ENCODE results near the gene COPG1.
A peak's percentile ranks its signal among the peaks of the same experiment; 100 is the strongest.
"Not testable (repeated sequence)": the region's sequence is repeated elsewhere in the genome, so short reads cannot be mapped to it uniquely, and the experiment has no call there.

Gene COPG1

DNA sequence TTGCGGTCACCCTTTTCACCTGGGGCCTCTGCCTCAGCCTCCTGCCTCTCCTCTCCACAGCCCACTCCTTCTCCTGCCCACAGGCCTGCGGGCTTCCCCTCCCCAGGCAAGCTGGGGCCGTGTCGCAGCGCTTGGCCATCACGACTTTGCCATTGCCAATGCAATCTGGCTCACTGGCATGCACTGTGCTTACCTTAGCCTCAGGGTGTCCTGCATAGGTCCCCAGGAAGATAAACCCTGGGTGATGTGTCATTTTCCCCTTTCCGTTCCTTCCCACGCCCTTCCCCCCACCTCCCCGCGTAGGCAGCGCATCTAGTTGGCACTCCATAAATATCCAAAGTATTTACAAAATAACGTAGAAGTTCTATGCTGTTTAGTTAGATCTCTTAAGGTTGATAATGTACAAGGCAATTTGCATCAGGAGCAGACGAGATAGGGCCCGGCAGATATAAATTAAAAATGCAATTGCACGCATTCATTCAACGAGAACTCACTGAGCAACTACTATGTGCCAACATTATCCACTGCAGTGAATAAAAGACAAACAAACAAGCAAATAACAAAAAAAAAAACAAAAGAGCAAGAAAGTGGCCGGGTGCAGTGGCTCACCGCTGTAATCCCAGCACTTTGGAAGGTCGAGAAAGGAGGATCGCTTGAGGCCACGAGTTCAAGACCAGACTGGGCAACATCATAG lies 973 bp upstream of the COPG1 start:
- DNase-seq (ENCODE audit: low spot score in 2 of 2) (no peak), ATAC-seq (replicated peaks; ENCODE audit: extremely low read depth, poor library complexity, severe bottlenecking) (no peak)
- no peaks in the 10 kb centered on the region for H3K27me3 Mint-ChIP-seq
- H3K4me1 Mint-ChIP-seq, result peaks cover 44% of the 10 kb centered on the region
- peaks cover 35% of the 10 kb centered on the region for H3K36me3 Mint-ChIP-seq (ENCODE audit: insufficient read depth)
- no peaks in the 10 kb centered on the region for H3K9me3 Mint-ChIP-seq
- H3K27ac Mint-ChIP-seq (ENCODE audit: low read depth), result peak overlapping the region; percentile 95
- H3K4me3 Mint-ChIP-seq, result peak overlapping the region; percentile 97

- Mint-ChIP-seq H3K4me3 (no peak overlapping the region), H3K36me3 (ENCODE audit: insufficient read depth) (peaks cover 72% of the 10 kb centered on the region), H3K27me3 (no peaks in the 10 kb centered on the region), H3K27ac (ENCODE audit: low read depth) (no peak overlapping the region), H3K9me3 (no peaks in the 10 kb centered on the region), H3K4me1 (peaks cover 46% of the 10 kb centered on the region)
- DNase-seq (ENCODE audit: low spot score in 2 of 2) (no peak), ATAC-seq (replicated peaks; ENCODE audit: extremely low read depth, poor library complexity, severe bottlenecking) (no peak)
These were observed 3.3 kb downstream of the COPG1 start for GRCh38 chr3:129252748-129253147.

DNA sequence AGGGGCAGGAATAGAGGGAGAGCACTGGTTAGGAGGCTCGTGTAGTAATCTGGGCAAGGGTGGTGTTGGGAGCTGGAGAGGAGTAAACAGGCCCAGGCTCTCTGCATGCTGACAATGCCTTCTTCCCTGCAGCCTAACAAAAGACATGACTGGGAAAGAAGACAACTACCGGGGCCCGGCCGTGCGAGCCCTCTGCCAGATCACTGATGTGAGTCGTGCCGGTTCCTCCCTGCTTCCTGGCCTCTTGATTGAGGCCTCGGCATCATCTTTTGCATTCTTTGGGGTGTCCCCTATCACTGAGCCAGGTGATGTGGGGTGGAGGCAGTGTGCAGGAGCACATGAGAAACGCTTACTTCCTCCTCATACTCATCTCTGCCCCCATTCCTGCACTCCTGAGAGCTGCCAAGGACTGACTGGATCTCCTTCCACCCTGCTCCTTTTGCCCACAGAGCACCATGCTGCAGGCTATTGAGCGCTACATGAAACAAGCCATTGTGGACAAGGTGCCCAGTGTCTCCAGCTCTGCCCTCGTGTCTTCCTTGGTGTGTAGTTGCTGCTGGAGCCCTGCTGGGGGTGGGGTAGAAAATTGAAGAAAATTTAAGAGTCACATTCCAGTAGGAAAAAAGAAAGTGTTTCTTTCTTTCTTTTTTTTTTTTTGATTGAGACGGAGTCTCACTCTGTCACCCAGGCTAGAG lies 5.3 kb downstream of the COPG1 start:
- no peaks in the 10 kb centered on the region for H3K27me3 Mint-ChIP-seq
- ATAC-seq (replicated peaks; ENCODE audit: extremely low read depth, poor library complexity, severe bottlenecking) (no peak), DNase-seq (ENCODE audit: low spot score in 2 of 2) (no peak)
- H3K4me1 Mint-ChIP-seq, result peaks cover 30% of the 10 kb centered on the region
- H3K27ac Mint-ChIP-seq (ENCODE audit: low read depth), result no peak overlapping the region
- no peaks in the 10 kb centered on the region for H3K9me3 Mint-ChIP-seq
- no peak overlapping the region for H3K4me3 Mint-ChIP-seq
- peaks cover 74% of the 10 kb centered on the region for H3K36me3 Mint-ChIP-seq (ENCODE audit: insufficient read depth)

- no peak for DNase-seq (ENCODE audit: low spot score in 2 of 2)
- no peak overlapping the region for H3K27ac Mint-ChIP-seq (ENCODE audit: low read depth)
- H3K36me3 Mint-ChIP-seq (ENCODE audit: insufficient read depth), result peaks cover 81% of the 10 kb centered on the region
- H3K4me3 Mint-ChIP-seq, result no peak overlapping the region
- H3K9me3 Mint-ChIP-seq, result no peaks in the 10 kb centered on the region
- peaks cover 18% of the 10 kb centered on the region for H3K4me1 Mint-ChIP-seq
- H3K27me3 Mint-ChIP-seq, result no peaks in the 10 kb centered on the region
- ATAC-seq (replicated peaks; ENCODE audit: extremely low read depth, poor library complexity, severe bottlenecking), result no peak
These were observed 6.9 kb downstream of the COPG1 start for GRCh38 chr3:129256270-129256669.

GRCh38 chr3:129257609-129258008 lies 8.2 kb downstream of the COPG1 start:
- no peak overlapping the region for H3K4me3 Mint-ChIP-seq
- no peaks in the 10 kb centered on the region for H3K27me3 Mint-ChIP-seq
- ATAC-seq (replicated peaks; ENCODE audit: extremely low read depth, poor library complexity, severe bottlenecking) (no peak), DNase-seq (ENCODE audit: low spot score in 2 of 2) (no peak)
- no peaks in the 10 kb centered on the region for H3K9me3 Mint-ChIP-seq
- peaks cover 15% of the 10 kb centered on the region for H3K4me1 Mint-ChIP-seq
- H3K36me3 Mint-ChIP-seq (ENCODE audit: insufficient read depth), result peaks cover 81% of the 10 kb centered on the region
- H3K27ac Mint-ChIP-seq (ENCODE audit: low read depth), result peak overlapping the region; percentile 55

GRCh38 chr3:129259612-129260477 lies 10.4 kb downstream of the COPG1 start:
- no peak overlapping the region for H3K27ac Mint-ChIP-seq (ENCODE audit: low read depth)
- no peaks in the 10 kb centered on the region for H3K9me3 Mint-ChIP-seq
- peaks cover 86% of the 10 kb centered on the region for H3K36me3 Mint-ChIP-seq (ENCODE audit: insufficient read depth)
- peaks cover 19% of the 10 kb centered on the region for H3K4me1 Mint-ChIP-seq
- ATAC-seq (replicated peaks; ENCODE audit: extremely low read depth, poor library complexity, severe bottlenecking) (no peak), DNase-seq (ENCODE audit: low spot score in 2 of 2) (no peak)
- H3K4me3 Mint-ChIP-seq, result no peak overlapping the region
- no peaks in the 10 kb centered on the region for H3K27me3 Mint-ChIP-seq

DNA sequence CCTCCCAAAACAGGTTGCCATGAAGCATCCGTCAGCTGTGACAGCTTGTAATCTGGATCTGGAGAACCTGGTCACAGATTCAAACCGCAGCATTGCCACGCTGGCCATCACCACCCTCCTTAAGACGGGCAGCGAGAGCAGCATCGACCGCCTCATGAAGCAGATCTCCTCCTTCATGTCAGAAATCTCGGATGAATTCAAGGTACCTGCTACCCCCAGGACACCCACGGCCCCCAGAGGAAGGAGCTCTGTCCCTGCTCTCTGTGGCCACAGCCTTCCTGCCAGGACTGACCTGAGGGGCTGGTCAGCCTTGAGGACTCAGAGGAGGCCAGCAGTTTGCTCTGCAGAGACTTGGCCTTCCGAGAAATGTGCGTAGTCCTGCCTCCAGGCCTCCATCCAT lies 11.2 kb downstream of the COPG1 start:
- Mint-ChIP-seq H3K36me3 (ENCODE audit: insufficient read depth) (peaks cover 84% of the 10 kb centered on the region), H3K4me1 (peaks cover 19% of the 10 kb centered on the region), H3K4me3 (no peak overlapping the region), H3K27me3 (no peaks in the 10 kb centered on the region), H3K9me3 (no peaks in the 10 kb centered on the region), H3K27ac (ENCODE audit: low read depth) (no peak overlapping the region)
- DNase-seq (ENCODE audit: low spot score in 2 of 2) (no peak), ATAC-seq (replicated peaks; ENCODE audit: extremely low read depth, poor library complexity, severe bottlenecking) (no peak)

DNA sequence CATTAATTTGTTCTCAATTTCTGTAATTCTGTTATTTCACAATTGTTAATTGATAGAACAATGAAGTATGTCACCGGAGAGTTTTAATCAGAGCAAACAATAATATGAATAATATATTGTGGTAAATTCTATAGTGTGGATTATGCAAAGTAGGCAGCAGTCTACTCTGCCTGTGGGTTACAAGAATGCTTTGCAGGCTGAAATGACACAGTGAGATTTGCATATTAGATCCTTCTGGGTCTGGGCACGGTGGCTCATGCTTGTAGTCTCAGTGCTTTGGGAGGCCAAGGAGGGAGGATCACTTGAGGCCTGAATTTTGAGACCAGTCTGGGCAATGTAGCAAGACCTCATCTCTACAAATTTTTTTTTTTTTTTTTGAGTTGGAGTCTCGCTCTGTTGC lies 12.5 kb downstream of the COPG1 start:
- peaks cover 83% of the 10 kb centered on the region for H3K36me3 Mint-ChIP-seq (ENCODE audit: insufficient read depth)

GRCh38 chr3:129263161-129263910 lies 13.9 kb downstream of the COPG1 start:
- no peak for ATAC-seq (replicated peaks; ENCODE audit: extremely low read depth, poor library complexity, severe bottlenecking)
- peaks cover 19% of the 10 kb centered on the region for H3K4me1 Mint-ChIP-seq
- no peaks in the 10 kb centered on the region for H3K27me3 Mint-ChIP-seq
- H3K36me3 Mint-ChIP-seq (ENCODE audit: insufficient read depth), result peaks cover 83% of the 10 kb centered on the region
- no peak overlapping the region for H3K27ac Mint-ChIP-seq (ENCODE audit: low read depth)
- DNase-seq (ENCODE audit: low spot score in 2 of 2), result no peak
- H3K9me3 Mint-ChIP-seq, result no peaks in the 10 kb centered on the region
- H3K4me3 Mint-ChIP-seq, result no peak overlapping the region

More for the DNA sequence above, 12.5 kb downstream of the COPG1 start:
- no peak for DNase-seq (ENCODE audit: low spot score in 2 of 2)
- no peak for ATAC-seq (replicated peaks; ENCODE audit: extremely low read depth, poor library complexity, severe bottlenecking)
- H3K4me1 Mint-ChIP-seq, result peaks cover 19% of the 10 kb centered on the region
- H3K27ac Mint-ChIP-seq (ENCODE audit: low read depth), result no peak overlapping the region
- no peaks in the 10 kb centered on the region for H3K27me3 Mint-ChIP-seq
- H3K4me3 Mint-ChIP-seq, result no peak overlapping the region
- no peaks in the 10 kb centered on the region for H3K9me3 Mint-ChIP-seq

DNA sequence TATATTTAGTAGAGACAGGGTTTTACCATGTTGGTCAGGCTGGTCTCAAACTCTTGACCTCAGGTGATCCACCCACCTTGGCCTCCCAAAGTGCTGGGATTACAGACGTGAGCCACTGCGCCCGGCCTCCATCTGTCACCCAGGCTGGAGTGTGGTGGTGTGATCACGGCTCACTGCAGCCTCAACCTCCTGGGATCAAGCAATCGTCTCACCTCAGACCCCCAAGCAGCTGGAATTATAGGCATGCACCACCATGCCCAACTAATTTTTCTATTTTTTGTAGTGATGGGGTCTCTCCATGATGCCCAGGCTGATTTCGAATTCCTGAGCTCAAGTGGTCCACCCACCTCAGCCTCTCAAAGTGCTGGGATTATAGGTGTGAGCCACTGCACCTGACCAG lies 15.6 kb downstream of the COPG1 start:
- DNase-seq (ENCODE audit: low spot score in 2 of 2); H3K9me3 Mint-ChIP-seq; H3K27me3 Mint-ChIP-seq; H3K27ac Mint-ChIP-seq (ENCODE audit: low read depth); ATAC-seq (replicated peaks; ENCODE audit: extremely low read depth, poor library complexity, severe bottlenecking); H3K4me3 Mint-ChIP-seq: not testable (repeated sequence)
- H3K4me1 Mint-ChIP-seq, result peaks cover 19% of the 10 kb centered on the region
- H3K36me3 Mint-ChIP-seq (ENCODE audit: insufficient read depth), result peaks cover 84% of the 10 kb centered on the region

- ATAC-seq (replicated peaks; ENCODE audit: extremely low read depth, poor library complexity, severe bottlenecking), result no peak
These were observed 17.2 kb downstream of the COPG1 start for GRCh38 chr3:129266651-129267050.

DNA sequence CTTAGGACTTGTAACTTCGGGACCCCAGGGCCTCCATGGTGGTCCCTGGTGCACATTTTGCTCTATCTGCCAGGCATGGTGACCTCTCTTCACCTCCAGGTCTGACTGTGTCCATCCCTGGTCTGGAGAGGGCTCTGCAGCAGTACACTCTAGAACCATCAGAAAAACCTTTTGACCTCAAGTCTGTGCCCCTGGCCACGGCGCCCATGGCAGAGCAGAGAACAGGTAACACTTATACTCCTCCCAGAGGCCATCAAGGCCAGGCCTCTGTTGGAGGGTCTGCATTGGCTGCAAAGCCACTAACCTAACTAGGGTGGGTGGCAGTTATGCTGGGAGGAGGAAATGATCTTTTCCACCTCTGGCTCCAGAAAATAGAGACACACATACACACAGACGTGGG lies 19.0 kb downstream of the COPG1 start:
- Mint-ChIP-seq H3K27ac (ENCODE audit: low read depth) (no peak overlapping the region), H3K36me3 (ENCODE audit: insufficient read depth) (peaks cover 78% of the 10 kb centered on the region), H3K27me3 (no peaks in the 10 kb centered on the region), H3K4me3 (no peak overlapping the region), H3K9me3 (no peaks in the 10 kb centered on the region), H3K4me1 (peaks cover 7% of the 10 kb centered on the region)
- ATAC-seq (replicated peaks; ENCODE audit: extremely low read depth, poor library complexity, severe bottlenecking), result no peak
- no peak for DNase-seq (ENCODE audit: low spot score in 2 of 2)

More at GRCh38 chr3:129266651-129267050, 17.2 kb downstream of the COPG1 start:
- DNase-seq (ENCODE audit: low spot score in 2 of 2), result no peak
- Mint-ChIP-seq H3K36me3 (ENCODE audit: insufficient read depth) (peaks cover 83% of the 10 kb centered on the region), H3K27ac (ENCODE audit: low read depth) (no peak overlapping the region), H3K27me3 (no peaks in the 10 kb centered on the region), H3K4me3 (no peak overlapping the region), H3K4me1 (peaks cover 16% of the 10 kb centered on the region), H3K9me3 (no peaks in the 10 kb centered on the region)

All from central memory CD8-positive, alpha-beta T cell (primary cell).